ENCODE results near the gene DGKI.
"Not testable (repeated sequence)": the region's sequence is repeated elsewhere in the genome, so short reads cannot be mapped to it uniquely, and the experiment has no call there.

DGKI gene

DNA sequence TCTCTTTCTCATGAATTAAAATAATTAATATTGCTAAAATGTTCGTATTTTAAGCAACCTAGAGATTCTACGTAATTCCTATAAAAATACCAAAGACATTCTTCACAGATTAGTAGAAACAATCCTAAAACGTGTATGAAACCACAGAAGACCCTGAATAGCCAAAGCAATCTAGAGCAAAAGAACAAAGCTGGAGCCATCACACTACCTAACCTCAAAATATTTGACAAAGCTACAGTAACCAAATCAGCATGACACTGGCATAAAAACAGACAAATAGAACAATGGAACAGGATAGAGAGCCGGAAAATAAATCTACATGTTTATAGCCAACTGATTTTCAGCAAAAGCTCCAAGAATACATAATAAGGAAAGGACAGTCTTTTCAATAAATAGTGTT is 397.8 kb downstream of the DGKI start:
- Histone ChIP-seq H3K27ac (ENCODE audit: low read length) (no peak overlapping the region), H3K9me3 (ENCODE audit: control insufficient read depth in 2 of 2, low read length in 2 of 2) (no peaks in the 10 kb centered on the region), H3K4me1 (ENCODE audit: control insufficient read depth, insufficient read depth, low read length) (no peaks in the 10 kb centered on the region), H3K9ac (ENCODE audit: low read length in 2 of 2) (no peak overlapping the region), H3K27me3 (ENCODE audit: control insufficient read depth in 1 of 2, insufficient read depth in 2 of 2, low read length in 2 of 2) (no peaks in the 10 kb centered on the region), H3K36me3 (ENCODE audit: control insufficient read depth in 2 of 2, insufficient read depth in 2 of 2, low read length in 2 of 2) (no peaks in the 10 kb centered on the region), H3K4me3 (ENCODE audit: low read length in 2 of 2) (no peak overlapping the region)

DNA sequence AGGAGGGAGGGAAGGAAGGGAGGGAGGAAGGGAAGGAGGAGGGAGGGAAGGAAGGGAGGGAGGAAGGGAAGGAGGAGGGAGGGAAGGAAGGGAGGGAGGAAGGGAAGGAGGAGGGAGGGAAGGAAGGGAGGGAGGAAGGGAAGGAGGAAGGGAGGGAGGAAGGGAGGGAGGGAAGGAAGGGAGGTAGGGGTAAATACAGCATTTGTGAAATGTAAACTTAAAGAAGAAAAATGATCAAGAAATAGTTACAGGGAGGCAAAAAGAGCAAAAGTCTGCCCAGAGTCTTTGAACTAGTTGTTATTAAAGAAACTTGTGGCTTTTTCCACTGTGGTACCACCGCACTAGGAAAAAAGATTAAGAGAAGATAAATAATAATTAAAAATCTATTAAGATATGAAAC is 398.2 kb downstream of the DGKI start:
- H3K4me3 ChIP-seq (ENCODE audit: low read length in 2 of 2); H3K9me3 ChIP-seq (ENCODE audit: control insufficient read depth in 2 of 2, low read length in 2 of 2); H3K4me1 ChIP-seq (ENCODE audit: control insufficient read depth, insufficient read depth, low read length); H3K27me3 ChIP-seq (ENCODE audit: control insufficient read depth in 1 of 2, insufficient read depth in 2 of 2, low read length in 2 of 2); H3K27ac ChIP-seq (ENCODE audit: low read length); H3K36me3 ChIP-seq (ENCODE audit: control insufficient read depth in 2 of 2, insufficient read depth in 2 of 2, low read length in 2 of 2); H3K9ac ChIP-seq (ENCODE audit: low read length in 2 of 2): not testable (repeated sequence)

DNA sequence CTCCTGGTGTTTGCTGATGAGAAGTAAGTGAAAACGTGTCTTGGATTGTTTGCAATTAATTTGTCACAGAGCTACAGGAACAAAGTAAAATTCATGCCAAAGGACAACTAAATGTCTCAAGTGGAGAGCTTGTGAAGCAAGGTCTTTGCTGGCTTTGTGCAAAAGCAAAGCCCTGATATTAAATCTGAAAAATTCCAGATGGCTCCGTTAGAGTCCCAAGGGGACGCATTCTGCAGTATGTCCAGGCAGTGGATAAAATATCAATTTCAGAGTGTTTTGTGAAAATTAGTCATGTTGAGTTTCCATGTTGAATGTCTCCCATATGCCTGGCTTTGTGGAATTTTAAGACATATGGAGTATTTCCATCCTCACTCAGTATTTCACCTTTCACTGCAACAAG is 400.7 kb downstream of the DGKI start:
- Histone ChIP-seq H3K4me1 (ENCODE audit: control insufficient read depth, insufficient read depth, low read length) (no peaks in the 10 kb centered on the region), H3K27ac (ENCODE audit: low read length) (no peak overlapping the region), H3K9me3 (ENCODE audit: control insufficient read depth in 2 of 2, low read length in 2 of 2) (no peaks in the 10 kb centered on the region), H3K36me3 (ENCODE audit: control insufficient read depth in 2 of 2, insufficient read depth in 2 of 2, low read length in 2 of 2) (no peaks in the 10 kb centered on the region), H3K4me3 (ENCODE audit: low read length in 2 of 2) (no peak overlapping the region), H3K9ac (ENCODE audit: low read length in 2 of 2) (no peak overlapping the region), H3K27me3 (ENCODE audit: control insufficient read depth in 1 of 2, insufficient read depth in 2 of 2, low read length in 2 of 2) (no peaks in the 10 kb centered on the region)

GRCh38 chr7:137445268-137445667 is 401.5 kb downstream of the DGKI start:
- Histone ChIP-seq H3K27me3 (ENCODE audit: control insufficient read depth in 1 of 2, insufficient read depth in 2 of 2, low read length in 2 of 2) (no peaks in the 10 kb centered on the region), H3K4me1 (ENCODE audit: control insufficient read depth, insufficient read depth, low read length) (no peaks in the 10 kb centered on the region), H3K4me3 (ENCODE audit: low read length in 2 of 2) (no peak overlapping the region), H3K9me3 (ENCODE audit: control insufficient read depth in 2 of 2, low read length in 2 of 2) (no peaks in the 10 kb centered on the region), H3K27ac (ENCODE audit: low read length) (no peak overlapping the region), H3K9ac (ENCODE audit: low read length in 2 of 2) (no peak overlapping the region), H3K36me3 (ENCODE audit: control insufficient read depth in 2 of 2, insufficient read depth in 2 of 2, low read length in 2 of 2) (no peaks in the 10 kb centered on the region)

GRCh38 chr7:137443616-137444015 is 403.2 kb downstream of the DGKI start:
- H3K9me3 ChIP-seq (ENCODE audit: control insufficient read depth in 2 of 2, low read length in 2 of 2): no peaks in the 10 kb centered on the region
- no peaks in the 10 kb centered on the region for H3K4me1 ChIP-seq (ENCODE audit: control insufficient read depth, insufficient read depth, low read length)
- H3K27ac ChIP-seq (ENCODE audit: low read length): no peak overlapping the region
- H3K36me3 ChIP-seq (ENCODE audit: control insufficient read depth in 2 of 2, insufficient read depth in 2 of 2, low read length in 2 of 2): no peaks in the 10 kb centered on the region
- no peak overlapping the region for H3K9ac ChIP-seq (ENCODE audit: low read length in 2 of 2)
- H3K27me3 ChIP-seq (ENCODE audit: control insufficient read depth in 1 of 2, insufficient read depth in 2 of 2, low read length in 2 of 2): no peaks in the 10 kb centered on the region
- no peak overlapping the region for H3K4me3 ChIP-seq (ENCODE audit: low read length in 2 of 2)

GRCh38 chr7:137441451-137441850 is 405.3 kb downstream of the DGKI start:
- Histone ChIP-seq H3K9me3 (ENCODE audit: control insufficient read depth in 2 of 2, low read length in 2 of 2) (no peaks in the 10 kb centered on the region), H3K27me3 (ENCODE audit: control insufficient read depth in 1 of 2, insufficient read depth in 2 of 2, low read length in 2 of 2) (no peaks in the 10 kb centered on the region), H3K4me3 (ENCODE audit: low read length in 2 of 2) (no peak overlapping the region), H3K4me1 (ENCODE audit: control insufficient read depth, insufficient read depth, low read length) (no peaks in the 10 kb centered on the region), H3K36me3 (ENCODE audit: control insufficient read depth in 2 of 2, insufficient read depth in 2 of 2, low read length in 2 of 2) (no peaks in the 10 kb centered on the region), H3K9ac (ENCODE audit: low read length in 2 of 2) (no peak overlapping the region), H3K27ac (ENCODE audit: low read length) (no peak overlapping the region)

GRCh38 chr7:137439829-137440825 is 406.6 kb downstream of the DGKI start:
- H3K4me1 ChIP-seq (ENCODE audit: control insufficient read depth, insufficient read depth, low read length): no peaks in the 10 kb centered on the region
- no peaks in the 10 kb centered on the region for H3K36me3 ChIP-seq (ENCODE audit: control insufficient read depth in 2 of 2, insufficient read depth in 2 of 2, low read length in 2 of 2)
- no peaks in the 10 kb centered on the region for H3K27me3 ChIP-seq (ENCODE audit: control insufficient read depth in 1 of 2, insufficient read depth in 2 of 2, low read length in 2 of 2)
- H3K4me3 ChIP-seq (ENCODE audit: low read length in 2 of 2): no peak overlapping the region
- no peak overlapping the region for H3K27ac ChIP-seq (ENCODE audit: low read length)
- no peak overlapping the region for H3K9ac ChIP-seq (ENCODE audit: low read length in 2 of 2)
- H3K9me3 ChIP-seq (ENCODE audit: control insufficient read depth in 2 of 2, low read length in 2 of 2): no peaks in the 10 kb centered on the region

- H3K36me3 ChIP-seq (ENCODE audit: control insufficient read depth in 2 of 2, insufficient read depth in 2 of 2, low read length in 2 of 2): no peaks in the 10 kb centered on the region
- H3K4me1 ChIP-seq (ENCODE audit: control insufficient read depth, insufficient read depth, low read length): no peaks in the 10 kb centered on the region
- no peak overlapping the region for H3K4me3 ChIP-seq (ENCODE audit: low read length in 2 of 2)
- no peaks in the 10 kb centered on the region for H3K27me3 ChIP-seq (ENCODE audit: control insufficient read depth in 1 of 2, insufficient read depth in 2 of 2, low read length in 2 of 2)
- H3K9me3 ChIP-seq (ENCODE audit: control insufficient read depth in 2 of 2, low read length in 2 of 2): no peaks in the 10 kb centered on the region
- H3K9ac ChIP-seq (ENCODE audit: low read length in 2 of 2): no peak overlapping the region
- no peak overlapping the region for H3K27ac ChIP-seq (ENCODE audit: low read length)
Measured at GRCh38 chr7:137434946-137435345, 411.8 kb downstream of the DGKI start.

DNA sequence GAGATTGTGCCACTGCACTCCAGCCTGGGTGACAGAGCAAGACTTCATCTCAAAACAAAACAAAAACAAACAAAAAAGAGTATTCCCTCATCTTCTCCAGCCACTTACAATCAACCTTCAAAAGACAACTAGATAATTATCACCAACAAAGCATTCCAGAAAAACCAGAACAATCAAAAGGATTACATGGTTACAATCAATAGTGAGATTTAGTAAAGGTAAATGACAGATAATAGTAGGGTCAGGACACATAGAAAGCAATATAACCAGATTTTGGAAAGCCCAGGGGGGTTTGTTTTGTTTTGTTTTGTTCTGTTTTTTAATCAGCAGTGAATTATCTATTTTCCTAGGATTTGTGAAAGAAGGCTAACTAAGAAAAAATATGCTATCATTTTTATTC is 412.2 kb downstream of the DGKI start:
- Histone ChIP-seq H3K36me3 (ENCODE audit: control insufficient read depth in 2 of 2, insufficient read depth in 2 of 2, low read length in 2 of 2) (no peaks in the 10 kb centered on the region), H3K4me1 (ENCODE audit: control insufficient read depth, insufficient read depth, low read length) (no peaks in the 10 kb centered on the region), H3K27ac (ENCODE audit: low read length) (no peak overlapping the region), H3K9me3 (ENCODE audit: control insufficient read depth in 2 of 2, low read length in 2 of 2) (no peaks in the 10 kb centered on the region), H3K9ac (ENCODE audit: low read length in 2 of 2) (no peak overlapping the region), H3K4me3 (ENCODE audit: low read length in 2 of 2) (no peak overlapping the region), H3K27me3 (ENCODE audit: control insufficient read depth in 1 of 2, insufficient read depth in 2 of 2, low read length in 2 of 2) (no peaks in the 10 kb centered on the region)

DNA sequence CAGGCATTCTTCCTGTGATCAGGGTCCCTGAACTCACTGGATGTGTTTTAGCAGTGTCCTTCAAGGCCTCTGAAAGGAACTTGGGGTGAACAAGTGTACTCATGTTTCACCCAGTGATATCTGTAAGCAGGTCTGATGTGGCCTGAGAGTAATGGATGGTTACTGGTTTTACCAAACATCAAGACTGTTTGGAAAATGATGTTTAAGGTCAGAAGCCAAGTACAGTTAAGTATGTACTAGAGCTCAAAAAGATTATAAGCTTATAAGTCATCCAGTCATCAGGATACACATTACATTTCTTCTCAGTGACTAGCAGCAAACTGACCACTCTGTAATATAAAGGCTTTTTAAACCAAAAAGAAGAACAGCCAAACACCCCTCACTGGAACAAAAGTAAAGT is 423.5 kb downstream of the DGKI start:
- Histone ChIP-seq H3K27me3 (ENCODE audit: control insufficient read depth in 1 of 2, insufficient read depth in 2 of 2, low read length in 2 of 2) (no peaks in the 10 kb centered on the region), H3K4me3 (ENCODE audit: low read length in 2 of 2) (no peak overlapping the region), H3K4me1 (ENCODE audit: control insufficient read depth, insufficient read depth, low read length) (no peaks in the 10 kb centered on the region), H3K27ac (ENCODE audit: low read length) (no peak overlapping the region), H3K9ac (ENCODE audit: low read length in 2 of 2) (no peak overlapping the region), H3K36me3 (ENCODE audit: control insufficient read depth in 2 of 2, insufficient read depth in 2 of 2, low read length in 2 of 2) (no peaks in the 10 kb centered on the region), H3K9me3 (ENCODE audit: control insufficient read depth in 2 of 2, low read length in 2 of 2) (no peaks in the 10 kb centered on the region)

DNA sequence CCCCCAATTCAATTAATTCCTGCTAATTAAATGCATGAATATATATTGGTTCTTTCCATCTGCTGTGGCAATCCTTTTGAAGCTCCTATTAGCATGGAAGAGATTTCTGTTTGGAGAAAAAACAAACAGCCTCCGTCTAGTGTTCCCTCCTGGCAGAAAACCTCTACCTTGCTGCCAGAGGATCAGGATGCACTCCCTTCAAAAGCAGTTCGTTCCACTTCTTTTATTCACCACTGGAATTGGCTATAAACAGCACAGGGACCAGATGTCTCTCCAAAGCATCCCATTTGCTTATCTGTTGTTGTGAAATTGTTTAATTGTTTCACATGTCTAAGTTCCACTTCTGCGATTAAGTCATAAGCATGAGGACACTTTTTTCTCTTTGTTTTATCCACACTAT is 425.4 kb downstream of the DGKI start:
- Histone ChIP-seq H3K4me1 (ENCODE audit: control insufficient read depth, insufficient read depth, low read length) (no peaks in the 10 kb centered on the region), H3K27ac (ENCODE audit: low read length) (no peak overlapping the region), H3K4me3 (ENCODE audit: low read length in 2 of 2) (no peak overlapping the region)

More for the DNA sequence above, 425.4 kb downstream of the DGKI start:
- no peak overlapping the region for H3K9ac ChIP-seq (ENCODE audit: low read length in 2 of 2)
- no peaks in the 10 kb centered on the region for H3K27me3 ChIP-seq (ENCODE audit: control insufficient read depth in 1 of 2, insufficient read depth in 2 of 2, low read length in 2 of 2)
- H3K9me3 ChIP-seq (ENCODE audit: control insufficient read depth in 2 of 2, low read length in 2 of 2): no peaks in the 10 kb centered on the region
- H3K36me3 ChIP-seq (ENCODE audit: control insufficient read depth in 2 of 2, insufficient read depth in 2 of 2, low read length in 2 of 2): no peaks in the 10 kb centered on the region

All from stomach smooth muscle (tissue), 2 donors.